Measurements from ENCODE around the gene SSR1.

DNA sequence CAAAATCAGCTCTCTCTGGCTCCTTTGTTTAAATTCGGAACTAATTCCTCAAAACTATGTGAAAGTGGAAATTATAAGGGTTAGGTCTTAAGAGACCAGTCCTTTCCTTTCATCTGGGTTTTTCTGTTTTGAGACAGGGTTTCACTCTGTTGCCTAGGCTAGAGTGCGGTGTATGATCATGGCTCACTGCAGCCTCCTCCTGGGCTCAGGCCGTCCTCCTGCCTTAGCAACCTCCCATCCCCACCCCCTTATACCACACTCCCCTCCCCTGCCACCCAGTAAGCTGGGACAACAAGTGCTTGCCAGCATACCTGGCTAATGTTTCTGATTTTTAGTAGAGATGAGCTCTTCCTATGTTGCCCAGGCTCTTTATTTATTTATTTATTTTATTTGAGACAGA is 12.8 kb upstream of the SSR1 start:
- no peak for TF ChIP-seq POLR2A (IDR thresholded peaks at IDR 0.05)
- TF ChIP-seq CTCF (IDR thresholded peaks at IDR 0.05): no peak
- no peak for TF ChIP-seq POLR2AphosphoS5 (IDR thresholded peaks at IDR 0.05)
